DOHH2 (cell line): ENCODE results near the gene PRR16.

Source experiments
- CTCF ChIP-seq: fragments of 200-600 bp; sonication (generic); IDR thresholded peaks from one replicate; pipeline ENCODE4 v1.5.1; 2014; ENCODE audit warnings: antibody characterized with exemption, mild to moderate bottlenecking, low read depth, low read length; ENCODE audit not compliant: poor library complexity, severe bottlenecking
- EZH2phosphoT487 ChIP-seq: fragments of 200-600 bp; sonication (generic); IDR thresholded peaks from 2 replicates; pipeline ENCODE4 v1.6.1; 2017; ENCODE audit warnings: borderline replicate concordance, mild to moderate bottlenecking, antibody characterized with exemption, low read length, moderate library complexity, mixed read lengths

- no peak for TF ChIP-seq CTCF
- TF ChIP-seq EZH2phosphoT487: no peak
These were observed 8.8 kb downstream of the PRR16 start for GRCh38 chr5:120472911-120473310.
